Ishikawa (cell line): Measurements from ENCODE around the gene CDK9.

ENCODE experiments used
- CEBPB ChIP-seq: IDR thresholded peaks from 2 replicates; pipeline ENCODE4 v1.6.1; 2012
- CREB1 ChIP-seq: IDR thresholded peaks from 2 replicates; pipeline ENCODE4 v1.6.1; 2012; ENCODE audit warnings: low read depth
- EGR1 ChIP-seq: IDR thresholded peaks from 2 replicates; pipeline ENCODE4 v1.6.1; 2012
- EP300 ChIP-seq: IDR thresholded peaks from 2 replicates; pipeline ENCODE4 v1.6.1; 2012; ENCODE audit warnings: borderline replicate concordance
- FOXM1 ChIP-seq: IDR thresholded peaks from 2 replicates; pipeline ENCODE4 v1.6.1; 2012; ENCODE audit warnings: low read depth, borderline replicate concordance
- NFIC ChIP-seq: IDR thresholded peaks from 2 replicates; pipeline ENCODE4 v1.6.1; 2012
- RAD21 ChIP-seq: IDR thresholded peaks from 2 replicates; pipeline ENCODE4 v1.6.1; 2012; ENCODE audit warnings: low read depth
- REST ChIP-seq: IDR thresholded peaks from 2 replicates; pipeline ENCODE4 v1.6.1; 2012; ENCODE audit warnings: low read depth, mild to moderate bottlenecking
- TAF1 ChIP-seq: IDR thresholded peaks from 2 replicates; pipeline ENCODE4 v1.6.1; 2012; ENCODE audit warnings: low read depth, mild to moderate bottlenecking
- TCF12 ChIP-seq: IDR thresholded peaks from 2 replicates; pipeline ENCODE4 v1.6.1; 2012; ENCODE audit warnings: low read depth
- TEAD4 ChIP-seq: IDR thresholded peaks from 2 replicates; pipeline ENCODE4 v1.6.1; 2012
- USF1 ChIP-seq: IDR thresholded peaks from 2 replicates; pipeline ENCODE4 v1.6.1; 2012
- YY1 ChIP-seq: IDR thresholded peaks from 2 replicates; pipeline ENCODE4 v1.6.1; 2012; ENCODE audit warnings: low read depth
- ZBTB7A ChIP-seq: IDR thresholded peaks from 2 replicates; pipeline ENCODE4 v1.6.1; 2012; ENCODE audit warnings: low read depth
- TF ChIP-seq, protein P1 (sequence below): IDR thresholded peaks from 2 replicates; pipeline ENCODE4 v1.6.1; 2012

CDK9 gene

GRCh38 chr9:127785023-127785932, 556 bp upstream of the CDK9 start:
- no peak for TF ChIP-seq FOXM1
- peak; percentile 74 for TF ChIP-seq RAD21
- no peak for TF ChIP-seq TAF1
- TF ChIP-seq CREB1: no peak; the same call in 1 of the 2 replicates
- no peak for TF ChIP-seq YY1
- TF ChIP-seq TCF12: no peak; the same call in 1 of the 2 replicates
- 0 out of 2 replicates have a peak, but pooled peaks have one; percentile 32 for TF ChIP-seq EGR1
- TF ChIP-seq CEBPB: no peak
- no peak for TF ChIP-seq USF1
- no peak for TF ChIP-seq NFIC
- TF ChIP-seq, protein P1, sequence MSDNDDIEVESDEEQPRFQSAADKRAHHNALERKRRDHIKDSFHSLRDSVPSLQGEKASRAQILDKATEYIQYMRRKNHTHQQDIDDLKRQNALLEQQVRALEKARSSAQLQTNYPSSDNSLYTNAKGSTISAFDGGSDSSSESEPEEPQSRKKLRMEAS: no peak; the same call in 1 of the 2 replicates
- TF ChIP-seq EP300: 0 out of 2 replicates have a peak, but pooled peaks have one; percentile 17
- TF ChIP-seq ZBTB7A: no peak; the same call in 1 of the 2 replicates
- no peak for TF ChIP-seq TEAD4
- TF ChIP-seq REST: no peak

DNA sequence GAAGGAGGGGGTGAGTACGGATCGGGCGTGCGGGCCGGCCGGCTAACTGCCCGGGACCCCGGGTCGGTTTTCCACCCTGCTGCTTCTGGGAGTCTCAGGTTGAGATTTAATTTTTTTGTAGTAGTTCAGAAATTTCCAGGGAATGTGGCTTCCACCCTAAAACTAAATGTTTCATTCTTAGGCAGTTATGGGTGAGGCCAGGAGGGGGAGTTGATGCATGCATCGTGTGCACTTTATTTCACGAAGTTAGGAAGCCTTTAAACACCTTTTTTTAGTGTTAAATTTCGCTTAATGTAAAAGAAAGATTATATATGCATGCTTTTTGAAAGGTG, 905 bp downstream of the CDK9 start:
- TF ChIP-seq TAF1 (no peak), ZBTB7A (no peak), USF1 (no peak), EGR1 (no peak), TCF12 (no peak), FOXM1 (no peak), CREB1 (no peak), REST (no peak), NFIC (no peak), RAD21 (no peak), YY1 (no peak), TEAD4 (no peak), EP300 (no peak), CEBPB (no peak)
- TF ChIP-seq, protein P1: no peak; the same call in 1 of the 2 replicates

DNA sequence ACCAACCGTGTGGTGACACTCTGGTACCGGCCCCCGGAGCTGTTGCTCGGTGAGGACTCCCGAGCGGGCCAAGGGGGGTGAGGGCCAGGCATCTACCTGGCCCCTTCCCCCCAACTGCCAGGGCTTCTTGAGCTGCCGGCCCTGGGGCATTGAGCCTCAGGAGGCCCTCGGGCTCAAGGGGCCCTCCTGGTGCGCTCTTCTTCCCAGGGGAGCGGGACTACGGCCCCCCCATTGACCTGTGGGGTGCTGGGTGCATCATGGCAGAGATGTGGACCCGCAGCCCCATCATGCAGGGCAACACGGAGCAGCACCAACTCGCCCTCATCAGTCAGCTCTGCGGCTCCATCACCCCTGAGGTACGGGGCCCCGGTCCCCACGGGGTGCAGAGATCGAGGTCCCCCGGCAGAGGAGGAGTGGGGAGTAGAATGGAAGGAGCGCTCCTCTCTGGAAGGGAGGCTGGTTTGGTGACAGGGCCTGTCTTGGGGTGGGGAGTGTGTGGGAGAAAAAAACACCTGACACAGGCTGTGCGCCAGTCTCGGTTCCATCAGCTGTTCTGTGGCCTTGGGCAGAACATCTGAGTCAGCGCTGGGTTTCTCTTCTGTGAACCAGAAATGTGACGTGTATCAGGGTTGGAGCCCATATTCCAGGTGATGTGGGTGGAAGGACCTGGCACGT, 2.6 kb downstream of the CDK9 start:
- no peak for TF ChIP-seq TEAD4
- TF ChIP-seq NFIC: no peak
- TF ChIP-seq, protein P1: no peak
- TF ChIP-seq CEBPB: no peak
- TF ChIP-seq CREB1: no peak
- no peak for TF ChIP-seq TCF12
- TF ChIP-seq FOXM1: no peak
- no peak for TF ChIP-seq REST
- no peak for TF ChIP-seq YY1

DNA sequence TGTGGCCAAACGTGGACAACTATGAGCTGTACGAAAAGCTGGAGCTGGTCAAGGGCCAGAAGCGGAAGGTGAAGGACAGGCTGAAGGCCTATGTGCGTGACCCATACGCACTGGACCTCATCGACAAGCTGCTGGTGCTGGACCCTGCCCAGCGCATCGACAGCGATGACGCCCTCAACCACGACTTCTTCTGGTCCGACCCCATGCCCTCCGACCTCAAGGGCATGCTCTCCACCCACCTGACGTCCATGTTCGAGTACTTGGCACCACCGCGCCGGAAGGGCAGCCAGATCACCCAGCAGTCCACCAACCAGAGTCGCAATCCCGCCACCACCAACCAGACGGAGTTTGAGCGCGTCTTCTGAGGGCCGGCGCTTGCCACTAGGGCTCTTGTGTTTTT, 3.3 kb downstream of the CDK9 start:
- no peak for TF ChIP-seq EGR1
- TF ChIP-seq CEBPB: no peak
- TF ChIP-seq TEAD4: no peak
- TF ChIP-seq CREB1: no peak
- no peak for TF ChIP-seq RAD21
- TF ChIP-seq TAF1: no peak
- TF ChIP-seq, protein P1: no peak
- TF ChIP-seq YY1: no peak
- TF ChIP-seq ZBTB7A: no peak
- no peak for TF ChIP-seq REST
- TF ChIP-seq USF1: no peak
- TF ChIP-seq EP300: no peak
- TF ChIP-seq NFIC: no peak
- no peak for TF ChIP-seq TCF12
- no peak for TF ChIP-seq FOXM1
